Right forelimb (tissue), 1 donor: ENCODE measurements around the gene LDB2.
"Not testable (repeated sequence)": the region's sequence is repeated elsewhere in the genome, so short reads cannot be mapped to it uniquely, and the experiment has no call there.

Experiments used
- DNase-seq: peaks from one replicate; pipeline ENCODE4 v3.0.0-alpha.2; 2018

LDB2 gene

DNA sequence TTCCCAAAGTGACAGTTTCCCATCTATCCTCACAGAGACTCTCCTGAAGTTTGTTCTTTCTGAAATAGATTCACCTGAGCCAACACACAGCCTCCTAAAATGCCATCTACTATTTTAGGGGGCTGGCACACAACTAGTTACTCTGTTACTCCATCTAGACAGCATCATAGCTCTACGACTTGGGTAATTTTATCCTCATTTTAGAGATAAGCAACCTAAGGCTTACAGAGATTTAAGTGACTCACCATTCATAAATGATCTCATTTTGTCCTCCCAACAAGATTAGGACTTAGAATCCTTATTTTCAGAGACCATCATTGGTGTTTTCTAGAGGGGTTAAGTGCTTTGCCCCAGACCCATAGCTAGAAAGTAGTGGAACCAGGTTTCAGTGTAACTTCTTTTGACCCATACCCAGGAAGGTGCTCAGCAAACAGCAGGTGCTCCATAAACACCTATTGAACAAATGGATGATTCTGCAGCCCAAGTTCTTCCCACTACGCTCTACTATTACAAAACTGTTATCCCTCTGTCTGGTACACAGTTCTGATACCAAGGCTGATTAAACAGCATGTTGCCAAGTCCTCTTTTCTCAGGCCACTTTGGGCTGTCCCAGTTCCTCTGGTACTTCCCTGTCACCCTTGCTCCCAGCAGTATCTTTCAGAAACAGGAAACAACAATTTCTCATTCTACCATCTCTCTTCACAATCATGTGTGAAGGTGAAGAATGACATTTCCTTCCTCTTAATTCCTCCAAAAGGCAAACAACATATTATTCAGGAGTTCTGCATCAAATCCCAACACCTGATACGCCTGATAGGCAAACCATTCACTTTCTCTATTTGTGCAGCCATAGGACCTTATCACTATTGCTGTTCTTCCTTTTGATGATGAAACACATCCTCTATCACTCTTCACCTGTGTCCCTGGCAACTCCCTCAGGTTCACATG is 367.5 kb downstream of the LDB2 start:
- no peak for DNase-seq

DNA sequence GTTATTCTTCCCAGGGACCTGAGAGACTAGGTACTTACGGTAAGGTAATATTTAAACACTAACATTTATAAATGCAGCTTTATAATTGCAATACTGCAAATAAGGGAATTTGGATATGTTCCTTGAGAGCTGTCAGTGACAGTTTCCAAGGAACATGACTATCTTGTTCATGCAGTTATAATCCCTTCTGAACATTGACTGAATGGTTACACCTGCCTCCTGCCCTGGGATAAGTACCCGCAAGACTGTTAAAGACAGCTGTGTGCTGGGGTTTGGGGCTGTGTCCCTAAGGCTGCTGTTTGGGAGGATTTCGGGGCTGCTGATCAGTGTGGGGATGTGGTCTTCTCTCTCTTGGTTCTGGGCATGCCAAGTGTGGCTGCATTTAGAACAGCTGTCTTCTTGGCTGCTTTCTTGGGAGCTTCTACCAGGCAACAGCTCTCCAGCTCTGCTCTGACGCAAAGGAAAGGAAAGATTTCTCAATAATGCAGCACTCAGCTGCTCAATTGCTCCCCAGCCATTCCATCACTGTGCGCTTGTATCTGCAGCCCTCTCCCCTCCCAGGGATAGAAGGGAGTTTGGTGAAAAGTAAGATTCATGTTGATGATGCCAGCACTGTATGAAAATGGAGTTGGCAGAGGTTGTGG is 373.4 kb downstream of the LDB2 start:
- no peak for DNase-seq

- DNase-seq: no peak
Measured at GRCh38 chr4:16524406-16524805, 374.0 kb downstream of the LDB2 start.

GRCh38 chr4:16523526-16523925 is 374.9 kb downstream of the LDB2 start:
- not testable (repeated sequence) for DNase-seq

DNA sequence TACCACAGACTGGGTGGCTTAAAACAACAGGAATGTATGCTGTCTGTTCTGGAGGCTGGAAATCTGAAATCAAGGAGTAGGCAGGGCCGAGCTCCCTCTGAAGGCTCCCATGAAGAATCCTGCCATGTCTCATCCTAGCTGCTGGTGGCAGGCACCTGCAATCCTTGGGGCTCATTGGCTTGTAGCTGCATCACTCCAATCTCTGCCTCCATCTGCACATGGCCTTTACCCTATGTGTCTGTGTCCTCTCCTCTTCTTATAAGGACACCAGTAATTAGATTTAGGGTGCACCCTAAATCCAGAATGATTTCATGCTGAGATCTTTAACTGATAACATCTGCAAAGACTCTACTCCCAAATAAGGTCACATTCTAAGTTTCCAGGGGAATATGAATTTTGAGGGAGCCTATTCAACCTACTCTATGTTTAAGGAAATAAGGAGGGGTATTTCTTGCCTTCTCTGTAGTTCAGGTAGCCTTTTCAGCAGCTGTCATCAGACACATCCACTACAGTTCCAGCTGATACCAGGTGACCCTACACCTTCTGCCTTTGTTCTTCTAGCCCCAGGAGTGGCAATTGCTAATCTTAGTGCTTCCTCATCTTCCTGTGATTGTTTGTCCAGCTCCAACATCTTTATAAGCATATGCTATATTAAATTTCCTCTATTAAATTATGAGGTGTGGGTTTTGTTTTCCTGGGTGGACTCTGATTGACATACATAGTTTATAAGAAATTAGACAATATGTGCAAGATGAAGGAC is 377.1 kb downstream of the LDB2 start:
- no peak for DNase-seq

DNA sequence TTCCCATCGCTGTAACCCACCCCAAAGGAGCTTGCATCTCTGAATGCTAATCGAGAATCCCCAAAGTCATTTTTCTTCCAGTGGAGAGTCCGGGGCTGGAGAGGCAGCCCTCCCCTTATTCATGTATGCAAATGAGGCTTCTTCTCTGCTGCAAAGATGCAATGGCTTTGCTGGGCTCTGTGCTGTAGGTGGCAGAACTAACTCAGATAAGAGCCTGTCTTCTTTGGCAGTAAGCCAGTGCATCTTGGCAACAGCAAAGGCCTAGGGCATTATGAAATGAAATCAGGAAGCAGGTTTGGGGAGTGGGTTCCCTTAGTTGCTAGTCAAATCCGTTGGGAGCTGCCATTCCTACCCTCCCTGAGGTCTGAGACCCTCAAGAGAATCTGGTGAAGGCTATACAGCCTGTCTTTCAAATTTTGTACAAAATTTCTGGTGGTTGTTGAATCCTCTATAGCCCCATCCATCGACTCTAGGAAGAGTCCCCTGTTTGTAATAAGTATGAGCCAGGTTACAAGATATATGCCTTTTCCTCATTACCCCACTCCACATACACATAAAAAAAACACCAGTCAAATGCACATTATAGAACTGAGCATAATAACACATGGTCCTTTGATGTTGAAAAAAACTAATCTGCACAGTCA is 381.5 kb downstream of the LDB2 start:
- peak; percentile 46 for DNase-seq

DNA sequence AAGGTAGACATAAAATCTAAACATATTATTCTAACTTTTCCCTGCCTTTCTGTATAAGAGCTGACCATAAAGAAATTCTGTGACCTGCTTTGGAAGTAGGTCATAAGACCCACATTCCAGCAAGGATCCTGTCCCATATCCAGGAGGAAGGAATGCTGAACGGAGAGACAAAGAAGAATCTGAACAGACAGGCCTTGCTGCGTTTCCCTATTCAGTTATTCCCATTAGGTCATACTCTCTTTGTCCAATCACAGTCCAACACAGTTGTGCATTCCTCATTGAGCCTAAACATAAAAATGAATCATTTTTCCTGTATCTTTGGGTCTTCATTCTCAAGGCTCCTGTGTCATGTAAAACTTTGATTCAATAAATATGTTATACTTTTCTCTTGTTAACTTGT is 384.6 kb downstream of the LDB2 start:
- DNase-seq: no peak

DNA sequence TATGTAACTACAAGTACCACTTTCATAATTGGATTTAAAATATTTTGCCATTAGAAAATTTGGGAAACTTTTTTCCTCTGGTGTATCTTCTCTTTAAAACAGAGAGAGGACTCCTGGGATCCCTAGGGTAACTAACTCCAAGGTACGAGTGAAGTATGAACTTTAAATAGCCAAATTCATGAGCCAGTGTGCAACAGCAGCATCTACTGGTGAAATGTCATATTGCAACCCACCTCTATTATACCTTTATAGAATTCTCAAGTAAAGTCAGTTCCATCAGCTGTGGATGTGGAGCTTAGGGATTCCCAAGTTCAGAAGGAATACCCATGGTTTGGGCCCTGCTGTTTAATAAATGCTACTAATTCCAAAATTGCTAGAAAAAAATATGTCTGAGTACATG is 389.5 kb downstream of the LDB2 start:
- no peak for DNase-seq

- no peak for DNase-seq
Measured at GRCh38 chr4:16505726-16506125, 392.7 kb downstream of the LDB2 start.

DNA sequence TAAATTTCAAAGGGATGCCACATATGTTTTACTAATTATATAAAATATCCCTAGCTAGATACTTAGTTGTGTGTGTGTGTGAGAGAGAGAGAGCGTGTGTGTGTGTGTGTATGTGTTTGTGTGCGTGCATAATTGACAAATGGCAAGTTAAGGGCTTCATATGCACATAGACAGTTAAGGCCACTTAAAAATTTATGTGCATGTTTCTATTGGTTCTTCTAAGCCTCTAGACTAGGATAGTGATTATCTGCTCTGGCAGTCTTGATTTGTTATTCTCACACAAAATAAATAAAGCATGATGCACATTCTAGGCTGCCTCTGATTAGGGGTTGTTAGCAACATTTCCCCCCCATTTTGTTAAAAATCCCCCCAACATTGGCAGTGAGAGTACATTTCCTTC is 393.2 kb downstream of the LDB2 start:
- DNase-seq: no peak

DNA sequence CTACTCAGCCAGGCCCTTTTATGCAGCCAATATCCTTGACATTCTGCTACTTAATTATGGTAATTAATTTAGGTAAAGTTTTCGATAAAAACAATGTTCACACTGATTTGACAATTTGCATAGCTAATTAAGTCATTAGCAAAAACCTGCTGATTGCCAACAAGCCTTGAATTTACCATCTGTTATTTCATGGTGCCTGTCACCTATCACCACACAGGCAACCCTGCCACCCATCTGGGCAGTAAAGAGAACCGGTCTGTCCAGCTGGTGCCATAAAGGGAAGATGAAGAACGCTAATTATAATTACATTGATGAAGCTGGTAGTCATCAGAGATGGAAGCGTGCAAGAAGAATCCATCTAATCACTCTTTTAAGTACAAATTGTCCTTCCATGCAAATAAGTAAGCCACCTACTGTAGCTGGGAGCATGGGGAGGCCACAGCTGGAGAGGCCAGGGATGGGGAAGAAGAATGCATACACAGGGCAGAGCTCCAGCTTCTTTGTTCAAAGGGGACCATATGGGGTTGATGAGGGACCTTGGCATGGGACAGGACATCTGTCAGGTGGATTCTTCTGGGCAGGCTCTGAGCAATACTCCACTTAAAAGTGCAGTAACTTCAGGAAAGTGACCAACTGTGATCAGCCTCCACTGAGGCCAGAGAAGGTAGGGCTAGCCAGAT is 394.9 kb downstream of the LDB2 start:
- peak; percentile 50 for DNase-seq

DNA sequence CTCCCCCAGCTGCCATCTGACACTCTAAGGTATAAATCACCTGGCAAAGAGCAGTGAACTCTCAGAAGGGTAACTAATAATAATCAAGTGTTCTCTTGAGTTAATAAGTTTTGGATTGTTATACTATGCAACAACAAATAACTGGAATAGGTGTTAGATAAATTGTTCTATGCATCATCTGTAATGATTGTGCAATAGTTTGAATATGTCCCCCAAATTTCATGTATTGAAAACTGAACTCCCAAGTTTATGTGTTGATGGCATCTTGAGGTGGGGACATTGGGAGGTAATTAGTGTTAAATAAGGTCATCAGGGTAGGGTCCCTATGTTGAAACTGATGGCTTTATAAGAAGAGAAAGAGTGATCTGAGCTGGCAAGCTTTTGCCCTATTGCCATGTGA is 399.5 kb downstream of the LDB2 start:
- no peak for DNase-seq

DNA sequence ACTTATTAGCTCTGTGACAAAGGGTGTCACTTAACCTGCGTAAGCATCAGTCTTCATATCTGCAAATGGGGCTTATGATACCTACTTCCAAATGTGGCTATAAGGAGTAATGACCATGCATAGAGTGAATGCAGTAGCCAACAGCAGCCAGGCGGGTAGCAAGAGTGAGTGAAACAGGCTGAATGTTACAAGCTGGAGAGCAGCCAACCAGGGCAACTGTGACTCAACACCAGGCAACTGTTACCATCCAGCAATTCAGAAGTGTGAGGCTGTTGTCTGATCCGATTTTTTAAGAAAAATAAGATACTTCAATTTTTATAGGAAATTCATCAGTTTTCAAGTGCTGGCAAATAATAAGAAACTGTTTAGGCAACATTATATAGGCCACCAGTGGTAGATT is 401.9 kb downstream of the LDB2 start:
- no peak for DNase-seq

DNA sequence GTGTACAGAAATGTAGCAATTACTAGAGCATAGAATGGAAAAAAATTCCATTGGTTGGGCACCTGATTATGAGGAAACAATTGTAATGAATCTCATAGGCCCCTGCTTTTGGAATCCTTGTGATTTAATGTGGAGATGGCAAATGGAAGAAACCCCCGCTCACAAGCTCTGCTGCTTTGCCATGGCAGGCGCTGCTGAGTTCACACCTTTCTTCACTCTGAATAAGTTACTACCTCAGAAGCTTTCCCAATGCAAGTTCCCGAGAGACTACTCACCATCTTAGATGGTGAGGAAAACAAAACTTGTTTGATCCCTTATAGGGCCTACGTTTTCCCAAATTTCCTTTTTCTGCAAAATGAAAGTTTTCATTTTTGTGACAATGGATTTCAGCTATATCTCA is 405.6 kb downstream of the LDB2 start:
- DNase-seq: no peak

DNA sequence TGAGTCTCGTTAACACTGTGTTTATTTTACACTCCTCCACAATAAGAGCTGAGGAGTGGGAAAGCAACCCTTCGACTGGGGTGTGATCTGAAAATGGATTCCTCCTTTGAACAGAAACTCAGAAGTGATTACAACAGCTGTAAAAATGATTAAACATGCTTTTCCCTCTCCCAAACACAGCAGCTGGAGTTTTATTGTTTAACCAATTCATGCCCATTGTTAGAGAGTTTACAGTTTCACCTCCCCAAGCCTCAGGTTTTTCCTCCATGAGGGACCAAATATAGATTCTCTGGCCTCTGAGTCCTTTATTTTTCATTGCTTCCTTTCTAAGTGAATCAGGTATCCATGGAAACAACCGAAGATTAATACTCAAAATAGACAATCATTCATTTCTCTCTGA is 409.2 kb downstream of the LDB2 start:
- DNase-seq: no peak

GRCh38 chr4:16488084-16488483 is 410.4 kb downstream of the LDB2 start:
- no peak for DNase-seq

GRCh38 chr4:16484711-16485110 is 413.7 kb downstream of the LDB2 start:
- no peak for DNase-seq

DNA sequence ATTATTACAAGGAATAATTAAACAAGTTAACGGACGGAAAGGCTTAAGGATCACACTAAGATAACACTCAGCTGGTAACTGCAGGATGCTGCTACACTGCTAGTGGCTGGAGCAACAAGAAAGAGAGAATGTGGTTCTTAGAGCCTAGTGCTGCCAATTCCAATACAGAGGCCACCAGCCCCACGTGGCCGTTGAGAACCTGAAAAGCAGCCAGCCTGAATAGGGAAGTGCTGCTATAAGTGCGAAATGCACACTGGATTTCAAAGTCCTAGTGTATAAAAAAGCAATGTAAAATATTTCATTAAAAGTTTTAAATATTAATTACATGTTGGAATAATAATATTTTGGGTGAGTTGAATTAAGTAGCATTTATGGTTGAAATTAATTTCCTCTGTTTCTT is 414.9 kb downstream of the LDB2 start:
- DNase-seq: no peak

DNA sequence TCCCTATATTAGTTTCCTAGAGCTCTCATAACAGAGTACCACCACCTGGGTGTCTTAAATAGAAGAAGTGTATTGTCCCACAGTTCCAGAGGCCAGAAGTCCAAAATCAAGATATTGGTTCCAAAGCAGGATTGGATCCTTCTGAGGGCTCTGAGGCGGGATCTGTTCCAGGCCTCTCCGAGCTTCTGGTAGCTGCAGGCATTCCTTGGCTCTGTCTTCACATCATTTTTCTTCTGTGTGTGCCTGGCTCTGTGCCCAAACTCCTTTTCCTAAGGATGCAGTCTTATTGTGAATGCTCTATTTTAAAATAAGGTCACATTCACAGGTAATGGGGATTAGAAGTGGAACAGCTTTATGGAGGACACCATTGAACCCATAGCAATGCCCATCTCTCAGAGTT is 418.4 kb downstream of the LDB2 start:
- no peak for DNase-seq

DNA sequence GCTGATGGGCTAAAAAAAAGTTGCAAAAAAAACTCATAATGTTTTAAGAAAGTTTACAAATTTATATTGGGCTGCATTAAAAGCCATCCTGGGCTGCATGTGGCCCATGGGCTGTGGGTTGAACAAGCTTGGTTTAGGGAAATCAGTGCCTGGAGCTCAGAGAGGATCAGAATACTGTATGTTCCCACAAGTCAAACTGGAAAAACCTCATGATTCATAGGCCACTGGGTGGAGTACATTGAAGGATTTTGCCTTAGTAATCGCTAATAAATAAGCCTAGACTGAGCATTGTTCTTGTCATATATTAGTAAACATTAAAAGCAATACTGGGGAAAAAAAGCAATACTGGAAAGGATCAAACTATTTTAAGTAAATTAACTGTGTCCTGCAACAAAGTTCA is 425.9 kb downstream of the LDB2 start:
- DNase-seq: no peak

DNA sequence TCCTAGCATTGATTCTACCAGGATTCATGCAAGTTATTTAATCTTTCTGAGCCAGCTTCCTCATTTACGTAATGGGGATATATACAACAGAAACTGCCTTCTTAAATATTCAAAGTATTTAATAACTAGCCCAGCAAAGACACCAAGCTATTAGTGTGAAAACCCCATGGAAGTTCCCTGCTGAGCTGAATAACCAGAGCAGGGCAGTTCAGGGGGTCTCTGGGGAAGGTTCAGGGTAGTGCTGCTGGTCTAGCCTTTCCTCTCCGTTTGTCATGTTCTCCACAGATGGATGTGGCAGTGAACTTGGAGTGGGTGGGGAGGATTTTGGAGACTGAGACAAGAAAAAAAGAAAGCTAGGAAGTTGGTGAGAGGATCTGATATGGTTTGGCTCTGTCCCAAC is 431.4 kb downstream of the LDB2 start:
- DNase-seq: no peak

- DNase-seq: no peak
Measured at GRCh38 chr4:16466581-16466980, 431.9 kb downstream of the LDB2 start.

GRCh38 chr4:16464651-16465050 is 433.8 kb downstream of the LDB2 start:
- DNase-seq: no peak
